Endothelial cell of umbilical vein (primary cell): ENCODE measurements around the gene C20orf173. TPM values are rescaled to one million over a fixed set of nuclear protein-coding genes. Genes with fewer than 3 reads are reported as not detected.

Source experiments
- BruUV-seq: library from RNA; stranded (reverse); fragments of 400-500 nt; replicated peaks from 2 replicates; lab custom pipeline; 2021; lab: Mats Ljungman, UMichigan
- CTCF ChIA-PET: fragments of 300-600, 350-600 bp; sonication (Branson Sonifier 250); formaldehyde crosslinking; loops from one replicate; lab custom pipeline; 2021; ENCODE audit warnings: antibody characterized with exemption, inconsistent platforms; lab: Charles Lee
- POLR2A ChIA-PET: fragments of 300-600, 350-600 bp; sonication (Branson Sonifier 250); formaldehyde crosslinking; loops from one replicate; lab custom pipeline; 2021; ENCODE audit warnings: antibody characterized with exemption, inconsistent platforms; lab: Charles Lee
- DNase-seq: peaks from one replicate; pipeline ENCODE4 v3.0.0-alpha.2; 2011; ENCODE audit warnings: low read depth, low spot score
- FAIRE-seq: peaks from 2 replicates; lab custom pipeline; 2011; peaks lifted over from hg19 to GRCh38; lab: Jason Lieb, UNC
- H2AFZ ChIP-seq: 2 replicates; pipeline ENCODE4 v1.6.0; 2012; ENCODE audit warnings: low read depth, low read length, control low read depth, inconsistent platforms
- H3K27ac ChIP-seq: 2 replicates; pipeline ENCODE4 v1.5.1; 2011; ENCODE audit warnings: low read depth, mild to moderate bottlenecking, control low read depth, low read length, moderate library complexity; ENCODE audit not compliant: insufficient read depth
- H3K27me3 ChIP-seq, 2 experiments: 2 replicates each; pipeline versions ENCODE4 v1.6.0 to v1.6.1; 2011; ENCODE audit warnings: low read length in 2 of 2, mixed read lengths in 1 of 2; ENCODE audit not compliant: control insufficient read depth in 2 of 2, insufficient read depth in 2 of 2
- H3K36me3 ChIP-seq, 2 experiments: 2 replicates in 1 of 2; 3 replicates in 1 of 2; pipeline ENCODE4 v1.5.1; 2011; ENCODE audit warnings: low read length in 2 of 2, mild to moderate bottlenecking in 1 of 2, moderate library complexity in 1 of 2; ENCODE audit not compliant: control insufficient read depth in 2 of 2, insufficient read depth in 2 of 2; ENCODE audit errors: extremely low read depth in 1 of 2
- H3K4me1 ChIP-seq: 3 replicates; pipeline ENCODE4 v1.5.1; 2011; ENCODE audit warnings: mild to moderate bottlenecking, low read length; ENCODE audit not compliant: control insufficient read depth, insufficient read depth; ENCODE audit errors: extremely low read depth
- H3K4me2 ChIP-seq: 2 replicates; pipeline ENCODE4 v1.6.1; 2011; ENCODE audit warnings: low read length, control low read depth, mixed read lengths; ENCODE audit not compliant: insufficient read depth
- H3K4me3 ChIP-seq, 3 experiments: fragments of 200-600 bp in 1 of 3; sonication (generic), shearing (Covaris generic) in 1 of 3; replicated peaks in 1 of 3; 2 replicates each; pipeline ENCODE4 v1.5.1; 2011 to 2016; ENCODE audit warnings: control low read depth in 3 of 3, low read length in 3 of 3, mild to moderate bottlenecking in 2 of 3, inconsistent platforms in 1 of 3, low read depth in 1 of 3, moderate library complexity in 1 of 3; ENCODE audit not compliant: insufficient read depth in 1 of 3
- H3K79me2 ChIP-seq: 2 replicates; pipeline ENCODE4 v1.6.0; 2012; ENCODE audit warnings: low read length, inconsistent platforms; ENCODE audit not compliant: control insufficient read depth, insufficient read depth
- H3K9ac ChIP-seq: replicated peaks from 2 replicates; pipeline ENCODE3; 2011; ENCODE audit warnings: low read length, control low read depth; ENCODE audit not compliant: insufficient read depth; ENCODE audit errors: extremely low read depth
- H3K9me1 ChIP-seq: replicated peaks from 3 replicates; pipeline ENCODE4 v1.6.0; 2011; ENCODE audit warnings: mild to moderate bottlenecking, low read length; ENCODE audit not compliant: control insufficient read depth, insufficient read depth; ENCODE audit errors: extremely low read depth
- H3K9me3 ChIP-seq: replicated peaks from 2 replicates; pipeline ENCODE4 v1.5.1; 2012; ENCODE audit warnings: low read length, inconsistent platforms; ENCODE audit not compliant: control insufficient read depth, insufficient read depth
- H4K20me1 ChIP-seq: replicated peaks from 2 replicates; pipeline ENCODE3; 2011; ENCODE audit warnings: mild to moderate bottlenecking, low read length; ENCODE audit not compliant: control insufficient read depth, insufficient read depth; ENCODE audit errors: extremely low read depth
- EZH2 ChIP-seq: IDR thresholded peaks from 2 replicates; pipeline ENCODE4 v1.6.1; 2012; ENCODE audit warnings: borderline replicate concordance, low read depth, mild to moderate bottlenecking, moderate library complexity, low read length, inconsistent platforms; ENCODE audit not compliant: severe bottlenecking
- FOS ChIP-seq: IDR thresholded peaks from 2 replicates; pipeline ENCODE4 v1.6.1; 2011; ENCODE audit warnings: mild to moderate bottlenecking, low read length, moderate library complexity, borderline replicate concordance; ENCODE audit not compliant: insufficient read depth
- GATA2 ChIP-seq: IDR thresholded peaks from 2 replicates; pipeline ENCODE4 v1.7.0; 2011; ENCODE audit warnings: low read depth, mild to moderate bottlenecking, moderate library complexity, mixed read lengths, low read length; ENCODE audit not compliant: insufficient read length, insufficient read depth
- JUN ChIP-seq: IDR thresholded peaks from 2 replicates; pipeline ENCODE4 v1.6.1; 2011; ENCODE audit warnings: borderline replicate concordance, low read depth; ENCODE audit not compliant: insufficient read length, insufficient read depth
- MYC ChIP-seq: IDR thresholded peaks from one replicate; pipeline ENCODE4 v1.6.1; 2011; ENCODE audit warnings: mild to moderate bottlenecking, low read depth, low read length
- POLR2A ChIP-seq: IDR thresholded peaks from 2 replicates; pipeline ENCODE4 v1.6.1; 2012; ENCODE audit warnings: low read depth, mild to moderate bottlenecking, control low read depth, low read length
- POLR2AphosphoS5 ChIP-seq: IDR thresholded peaks from 2 replicates; pipeline ENCODE4 v1.6.1; 2012; ENCODE audit warnings: low read depth, mild to moderate bottlenecking, control low read depth, low read length, moderate library complexity; ENCODE audit not compliant: insufficient read depth
- dilution Hi-C: fragments of 300-500 bp; cut with MboI; formaldehyde crosslinking; loops from one replicate; pipeline ENCODE4 v1.15.0; 2019; ENCODE audit warnings: low sequenced_read_pairs; ENCODE audit not compliant: extremely low pct_ligation_motif_present
- intact Hi-C: fragments of 100-400 bp; cut with micrococcal nuclease; formaldehyde crosslinking; loops from one replicate; pipeline ENCODE4 v1.10.0; 2022
- polyA plus RNA-seq, 4 experiments: library from polyadenylated mRNA; depleted of rRNA in 3 of 4; stranded (reverse) in 3 of 4; unstranded in 1 of 4; fragments of >200 nt; gene quantifications; 2 replicates each; pipeline versions ENCODE4 v1.2.1 to v1.2.3, GENCODE V29; 2011 to 2012; ENCODE audit warnings: missing spikeins in 1 of 4
- total RNA-seq: library from RNA; stranded (reverse); gene quantifications from 2 replicates; pipeline ENCODE4 v1.2.3, GENCODE V29; 2021
- TF ChIP-seq, protein P1 (sequence below): IDR thresholded peaks from 2 replicates; pipeline ENCODE4 v1.6.1; 2011; ENCODE audit not compliant: insufficient read depth, insufficient read length
- TF ChIP-seq, protein P2 (sequence below), 2 donors: IDR thresholded peaks; 1 replicate in 1 of 2; 2 replicates in 1 of 2; pipeline ENCODE4 v1.5.1; 2011; ENCODE audit warnings: low read length in 2 of 2, mild to moderate bottlenecking in 2 of 2, moderate library complexity in 2 of 2, control low read depth in 1 of 2, inconsistent platforms in 1 of 2, low read depth in 1 of 2; ENCODE audit not compliant: insufficient read depth in 1 of 2; ENCODE audit errors: extremely low read depth in 1 of 2

Gene C20orf173
- total and polyA plus RNA-seq, 2 donors (not counting 3 experiments of a cell fraction or from before 2014, with no cell fraction given), result not detected

DNA sequence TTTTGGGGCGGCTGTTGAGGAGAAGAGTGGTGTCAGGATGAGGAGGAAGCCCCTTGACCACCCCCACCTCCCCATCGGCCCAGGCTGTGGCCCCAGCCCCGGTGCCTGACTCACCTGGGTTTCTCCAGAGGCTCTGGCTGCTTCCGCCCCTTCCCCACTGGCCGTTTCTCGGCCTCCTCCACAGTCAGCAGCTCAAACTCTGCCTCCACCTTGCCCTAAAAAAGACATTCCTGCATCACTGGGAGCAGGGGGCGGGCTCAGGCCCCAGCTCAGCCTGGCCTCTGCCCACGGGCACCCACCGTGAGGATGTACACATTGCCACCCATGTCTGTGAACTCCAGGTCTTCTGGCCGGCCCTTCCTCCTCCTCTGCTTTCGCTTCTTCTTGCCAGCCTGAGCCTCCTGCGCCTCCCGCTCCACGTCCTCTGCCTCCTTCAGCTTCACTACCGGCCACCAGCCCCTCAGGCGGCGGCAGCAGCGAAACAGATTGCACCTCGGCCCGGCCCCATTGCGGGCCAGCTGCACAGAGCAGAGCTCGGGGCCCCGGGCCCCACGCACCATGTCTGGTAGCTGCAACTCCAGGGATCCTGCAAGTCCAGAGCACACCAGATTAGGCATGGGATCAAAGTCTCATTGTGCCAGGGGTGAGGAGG, 29.7 kb upstream of the C20orf173 start:
- no peak overlapping the region for H3K4me3 ChIP-seq
- no peak for TF ChIP-seq POLR2AphosphoS5
- TF ChIP-seq, protein P1, sequence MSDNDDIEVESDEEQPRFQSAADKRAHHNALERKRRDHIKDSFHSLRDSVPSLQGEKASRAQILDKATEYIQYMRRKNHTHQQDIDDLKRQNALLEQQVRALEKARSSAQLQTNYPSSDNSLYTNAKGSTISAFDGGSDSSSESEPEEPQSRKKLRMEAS, result no peak
- no peak for TF ChIP-seq JUN
- TF ChIP-seq FOS, result no peak
- TF ChIP-seq, protein P2, sequence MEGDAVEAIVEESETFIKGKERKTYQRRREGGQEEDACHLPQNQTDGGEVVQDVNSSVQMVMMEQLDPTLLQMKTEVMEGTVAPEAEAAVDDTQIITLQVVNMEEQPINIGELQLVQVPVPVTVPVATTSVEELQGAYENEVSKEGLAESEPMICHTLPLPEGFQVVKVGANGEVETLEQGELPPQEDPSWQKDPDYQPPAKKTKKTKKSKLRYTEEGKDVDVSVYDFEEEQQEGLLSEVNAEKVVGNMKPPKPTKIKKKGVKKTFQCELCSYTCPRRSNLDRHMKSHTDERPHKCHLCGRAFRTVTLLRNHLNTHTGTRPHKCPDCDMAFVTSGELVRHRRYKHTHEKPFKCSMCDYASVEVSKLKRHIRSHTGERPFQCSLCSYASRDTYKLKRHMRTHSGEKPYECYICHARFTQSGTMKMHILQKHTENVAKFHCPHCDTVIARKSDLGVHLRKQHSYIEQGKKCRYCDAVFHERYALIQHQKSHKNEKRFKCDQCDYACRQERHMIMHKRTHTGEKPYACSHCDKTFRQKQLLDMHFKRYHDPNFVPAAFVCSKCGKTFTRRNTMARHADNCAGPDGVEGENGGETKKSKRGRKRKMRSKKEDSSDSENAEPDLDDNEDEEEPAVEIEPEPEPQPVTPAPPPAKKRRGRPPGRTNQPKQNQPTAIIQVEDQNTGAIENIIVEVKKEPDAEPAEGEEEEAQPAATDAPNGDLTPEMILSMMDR (IDR thresholded peaks at IDR 0.05; ENCODE audit: extremely low read depth in 1 of 2, insufficient read depth in 1 of 2, low read depth in 1 of 2, low read length in 2 of 2), result no peak
- TF ChIP-seq POLR2A, result no peak
- TF ChIP-seq MYC, result no peak
- TF ChIP-seq GATA2, result no peak
- no peak for TF ChIP-seq EZH2
- no peaks in the 10 kb centered on the region for H4K20me1 ChIP-seq
- no peaks in the 10 kb centered on the region for H3K27me3 ChIP-seq
- DNase-seq (no peak), FAIRE-seq (no peak)
- dilution Hi-C loops (no loop called here), intact Hi-C loops (no loop called here)
- no peaks in the 10 kb centered on the region for H3K9me1 ChIP-seq
- ChIA-PET CTCF (interaction anchor here (0.6 to 1.7 kb wide), 2 partner anchors 15 to 1122 kb away, joined by 3 read pairs; no protein-coding TSS in a partner anchor), POLR2A (no interaction called here)
- no TSS peak for BruUV-seq
- no peaks in the 10 kb centered on the region for H3K4me1 ChIP-seq
- no peaks in the 10 kb centered on the region for H3K9me3 ChIP-seq
- H2AFZ ChIP-seq, result no peak overlapping the region
- no peak overlapping the region for H3K9ac ChIP-seq
- peaks cover 0 to 29% of the 10 kb centered on the region in 2 experiments for H3K36me3 ChIP-seq
- H3K27ac ChIP-seq, result no peak overlapping the region
- H3K4me2 ChIP-seq, result no peak overlapping the region
- H3K79me2 ChIP-seq, result no peaks in the 10 kb centered on the region
